GM19025 (cell line): ENCODE measurements around the gene PGGT1B.

Source experiments
- ATAC-seq: cut with Tn5 transposase; IDR thresholded peaks from one replicate; pipeline ENCODE4 v1.9.1; 2021; ENCODE audit warnings: mild to moderate bottlenecking, low read depth, moderate library complexity; ENCODE audit not compliant: unreplicated experiment

PGGT1B gene

GRCh38 chr5:115262321-115263077, at the start of gene PGGT1B:
PGGT1B (minus strand) TSS chr5:115262877; CDS start chr5:115262851, 26 bp downstream.
- peak; percentile 91 for ATAC-seq

- ATAC-seq, result no peak
Observed at GRCh38 chr5:115309751-115310370, 47.2 kb upstream of the PGGT1B start.

- no peak for ATAC-seq
Observed at GRCh38 chr5:115308815-115309214, 46.1 kb upstream of the PGGT1B start.

GRCh38 chr5:115306011-115306536, 43.4 kb upstream of the PGGT1B start:
- ATAC-seq, result no peak

- ATAC-seq, result no peak
Observed at GRCh38 chr5:115304496-115304895, 41.8 kb upstream of the PGGT1B start.

GRCh38 chr5:115298811-115299210, 36.1 kb upstream of the PGGT1B start:
- no peak for ATAC-seq

- ATAC-seq, result no peak
Observed at GRCh38 chr5:115297031-115297430, 34.4 kb upstream of the PGGT1B start.

GRCh38 chr5:115296124-115297022, 33.7 kb upstream of the PGGT1B start, which contains the start of gene CCDC112:
CCDC112 (minus strand) TSS chr5:115296654; CDS start chr5:115296543, 111 bp downstream.
- peak; percentile 83 for ATAC-seq

GRCh38 chr5:115295777-115296123, 33.1 kb upstream of the PGGT1B start:
- peak; percentile 19 for ATAC-seq

- ATAC-seq, result no peak
Observed at GRCh38 chr5:115291397-115291796, 28.7 kb upstream of the PGGT1B start.

- no peak for ATAC-seq
Observed at GRCh38 chr5:115289104-115289503, 26.4 kb upstream of the PGGT1B start.

GRCh38 chr5:115284021-115284420, 21.3 kb upstream of the PGGT1B start:
- no peak for ATAC-seq

GRCh38 chr5:115282131-115282530, 19.5 kb upstream of the PGGT1B start:
- ATAC-seq, result no peak

- ATAC-seq, result no peak
Observed at GRCh38 chr5:115274584-115274983, 11.9 kb upstream of the PGGT1B start.

GRCh38 chr5:115272297-115272958, 9.8 kb upstream of the PGGT1B start:
- ATAC-seq, result no peak

GRCh38 chr5:115271295-115272050, 8.8 kb upstream of the PGGT1B start:
- no peak for ATAC-seq

GRCh38 chr5:115267617-115268016, 4.9 kb upstream of the PGGT1B start:
- ATAC-seq, result no peak

GRCh38 chr5:115265220-115265619, 2.5 kb upstream of the PGGT1B start:
- ATAC-seq, result no peak

GRCh38 chr5:115264786-115265185, 2.1 kb upstream of the PGGT1B start:
- ATAC-seq, result no peak

- ATAC-seq, result no peak
Observed at GRCh38 chr5:115263078-115263380, 352 bp upstream of the PGGT1B start.
